ENCODE data around the gene PSMG1. TPM values are rescaled to one million over a fixed set of nuclear protein-coding genes. Genes with fewer than 3 reads are reported as not detected.

PSMG1 gene
- total RNA-seq, 1 experiment from 2014 or later, result 29.0 TPM

- BruUV-seq (replicated peaks), result no TSS peak
- H3K36me3 ChIP-seq (ENCODE audit: low read depth), result no peaks in the 10 kb centered on the region
- no peaks in the 10 kb centered on the region for H4K20me1 ChIP-seq (ENCODE audit: insufficient read depth)
- H3K27ac ChIP-seq, result no peak overlapping the region
- ChIA-PET POLR2A (ENCODE audit: unreplicated experiment) (interaction anchor here (0.6 kb wide), 1 partner anchor 126 kb away, joined by 3 read pairs; no protein-coding TSS in a partner anchor), CTCF (interaction anchor here (0.6 to 1.0 kb wide), 2 partner anchors 92 to 126 kb away, joined by 3 read pairs; no protein-coding TSS in a partner anchor)
- peak; percentile 43 to 46 for DNase-seq
- no peaks in the 10 kb centered on the region for H3K79me2 ChIP-seq (ENCODE audit: low read depth)
- H3K9me2 ChIP-seq (ENCODE audit: insufficient read depth), result no peaks in the 10 kb centered on the region
- intact Hi-C loops (cut with micrococcal nuclease; ENCODE audit: unreplicated experiment), result loop anchor here (1.0 to 5.0 kb wide), 4 partner anchors 104 to 392 kb away; partner anchors contain the start of gene ETS2
- no peak overlapping the region for H2AFZ ChIP-seq
- H3K4me1 ChIP-seq (replicated peaks; ENCODE audit: insufficient read depth), result no peaks in the 10 kb centered on the region
- no peaks in the 10 kb centered on the region for H3K27me3 ChIP-seq (ENCODE audit: insufficient read depth, low read depth)
- H3K9me3 ChIP-seq (ENCODE audit: insufficient read depth, low read depth), result no peaks in the 10 kb centered on the region
- H3F3A ChIP-seq (ENCODE audit: insufficient read depth, low read depth), result no peaks in the 10 kb centered on the region
- TF ChIP-seq CTCF (conservative IDR thresholded peaks at IDR 0.05), result peak; percentile 63; the same call in 1 of the 2 replicates
- no peak for TF ChIP-seq EZH2 (IDR thresholded peaks at IDR 0.05; ENCODE audit: low read depth)
- H3K4me2 ChIP-seq, result no peak overlapping the region
- no peak overlapping the region for H3K4me3 ChIP-seq
Measured at GRCh38 chr21:39125752-39126485, 57.3 kb downstream of the PSMG1 start.

Other genes starting within 250 kb of the PSMG1 start
- gene BRWD1, start 130.2 kb upstream of the PSMG1 start, total RNA-seq (2021), result 38.9 and 42.9 TPM in 2 replicates
- gene HMGN1, start 165.6 kb upstream of the PSMG1 start, total RNA-seq (2021), result 369 and 402 TPM in 2 replicates

All from PC-9 (cell line).